Measurements from ENCODE around the gene REG3A. TPM values are rescaled to one million over a fixed set of nuclear protein-coding genes. Genes with fewer than 3 reads are reported as not detected.

Gene REG3A
- not detected in 2 replicates for total RNA-seq
- long read RNA-seq: 0 reads

DNA sequence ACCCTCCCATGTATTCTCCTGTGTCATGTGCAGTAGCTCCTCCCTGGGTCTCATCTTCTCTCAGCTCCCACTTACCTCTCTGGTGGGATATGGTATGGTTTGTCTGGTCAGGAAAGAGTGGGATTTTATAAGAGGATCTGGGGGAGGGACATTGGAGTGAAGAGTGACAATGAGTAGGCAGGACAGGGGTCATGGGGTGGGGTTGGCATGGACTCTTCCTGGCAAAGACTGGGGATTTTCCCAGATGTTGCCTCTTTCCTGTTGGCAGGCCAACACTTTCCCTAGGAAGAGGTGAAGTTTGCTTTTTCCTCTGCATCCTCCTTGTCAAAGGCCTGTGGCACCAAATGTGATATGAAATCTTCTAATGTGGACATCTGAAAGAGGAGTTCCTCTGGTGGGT lies at the start of gene REG3A:
REG3A (minus strand) TSS at position 101 of the 400 bp plus-strand sequence. CDS start 348 bp downstream, outside the sequence.
- DNase-seq (ENCODE audit: low read depth, low spot score): no peak
- TF ChIP-seq, protein P1, sequence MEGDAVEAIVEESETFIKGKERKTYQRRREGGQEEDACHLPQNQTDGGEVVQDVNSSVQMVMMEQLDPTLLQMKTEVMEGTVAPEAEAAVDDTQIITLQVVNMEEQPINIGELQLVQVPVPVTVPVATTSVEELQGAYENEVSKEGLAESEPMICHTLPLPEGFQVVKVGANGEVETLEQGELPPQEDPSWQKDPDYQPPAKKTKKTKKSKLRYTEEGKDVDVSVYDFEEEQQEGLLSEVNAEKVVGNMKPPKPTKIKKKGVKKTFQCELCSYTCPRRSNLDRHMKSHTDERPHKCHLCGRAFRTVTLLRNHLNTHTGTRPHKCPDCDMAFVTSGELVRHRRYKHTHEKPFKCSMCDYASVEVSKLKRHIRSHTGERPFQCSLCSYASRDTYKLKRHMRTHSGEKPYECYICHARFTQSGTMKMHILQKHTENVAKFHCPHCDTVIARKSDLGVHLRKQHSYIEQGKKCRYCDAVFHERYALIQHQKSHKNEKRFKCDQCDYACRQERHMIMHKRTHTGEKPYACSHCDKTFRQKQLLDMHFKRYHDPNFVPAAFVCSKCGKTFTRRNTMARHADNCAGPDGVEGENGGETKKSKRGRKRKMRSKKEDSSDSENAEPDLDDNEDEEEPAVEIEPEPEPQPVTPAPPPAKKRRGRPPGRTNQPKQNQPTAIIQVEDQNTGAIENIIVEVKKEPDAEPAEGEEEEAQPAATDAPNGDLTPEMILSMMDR (conservative IDR thresholded peaks at IDR 0.05): no peak
- Mint-ChIP-seq H3K36me3 (ENCODE audit: low read depth) (no peaks in the 10 kb centered on the region), H3K4me3 (no peak within 1 kb of the TSS), H3K27ac (ENCODE audit: unreplicated experiment) (no peak within 1 kb of the TSS), H3K9me3 (peaks cover 3% of the 10 kb centered on the region), H3K27me3 (ENCODE audit: low read depth) (no peaks in the 10 kb centered on the region), H3K4me1 (no peaks in the 10 kb centered on the region)

DNA sequence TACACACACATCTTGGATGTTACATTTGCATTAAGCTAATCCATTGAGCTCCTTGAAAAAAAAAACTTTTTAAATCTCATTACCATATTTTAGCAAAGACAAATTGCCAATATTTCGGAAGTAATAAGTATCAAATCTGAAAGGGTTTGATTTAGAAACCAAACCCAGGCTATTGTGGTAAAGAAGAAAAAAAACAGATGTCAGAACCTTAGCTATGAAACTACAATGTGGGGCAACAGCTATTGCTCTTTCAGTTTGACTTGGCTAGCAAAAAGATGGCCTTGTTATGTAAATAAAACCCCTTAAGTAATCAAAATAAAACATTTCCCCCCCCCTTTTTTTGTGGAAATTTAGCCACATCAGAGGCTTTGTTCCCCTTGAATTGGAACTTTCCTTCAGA lies 41.2 kb upstream of the REG3A start:
- Mint-ChIP-seq H3K27me3 (ENCODE audit: low read depth) (peaks cover 5% of the 10 kb centered on the region), H3K4me1 (peaks cover 12% of the 10 kb centered on the region), H3K36me3 (ENCODE audit: low read depth) (no peaks in the 10 kb centered on the region), H3K9me3 (no peaks in the 10 kb centered on the region), H3K27ac (ENCODE audit: unreplicated experiment) (no peak overlapping the region), H3K4me3 (no peak overlapping the region)
- TF ChIP-seq, protein P1 (conservative IDR thresholded peaks at IDR 0.05): no peak
- DNase-seq (ENCODE audit: low read depth, low spot score): no peak

DNA sequence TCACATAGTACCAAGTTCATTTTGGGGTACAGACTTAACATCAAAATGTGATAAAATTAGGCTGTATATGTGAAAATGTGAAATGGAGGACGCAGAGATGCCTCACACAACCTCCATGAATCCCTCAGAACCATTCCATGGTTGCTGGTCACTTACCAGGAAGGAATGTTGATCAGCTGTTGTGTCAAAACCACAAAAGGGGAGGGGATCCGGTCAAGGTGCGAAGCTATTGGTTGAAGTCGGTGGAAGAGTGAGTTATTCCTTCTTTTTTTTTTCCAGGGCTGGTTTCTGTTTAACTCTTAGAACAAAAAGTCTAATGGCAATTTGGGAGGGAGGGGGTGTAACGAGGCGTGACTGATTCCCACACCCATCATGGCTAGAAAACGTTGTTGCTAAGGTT lies 32.3 kb upstream of the REG3A start:
- Mint-ChIP-seq H3K27ac (ENCODE audit: unreplicated experiment) (no peak overlapping the region), H3K27me3 (ENCODE audit: low read depth) (peaks cover 2% of the 10 kb centered on the region), H3K4me1 (peaks cover 4% of the 10 kb centered on the region), H3K9me3 (no peaks in the 10 kb centered on the region), H3K4me3 (no peak overlapping the region), H3K36me3 (ENCODE audit: low read depth) (no peaks in the 10 kb centered on the region)
- TF ChIP-seq, protein P1 (conservative IDR thresholded peaks at IDR 0.05): no peak
- DNase-seq (ENCODE audit: low read depth, low spot score): no peak

DNA sequence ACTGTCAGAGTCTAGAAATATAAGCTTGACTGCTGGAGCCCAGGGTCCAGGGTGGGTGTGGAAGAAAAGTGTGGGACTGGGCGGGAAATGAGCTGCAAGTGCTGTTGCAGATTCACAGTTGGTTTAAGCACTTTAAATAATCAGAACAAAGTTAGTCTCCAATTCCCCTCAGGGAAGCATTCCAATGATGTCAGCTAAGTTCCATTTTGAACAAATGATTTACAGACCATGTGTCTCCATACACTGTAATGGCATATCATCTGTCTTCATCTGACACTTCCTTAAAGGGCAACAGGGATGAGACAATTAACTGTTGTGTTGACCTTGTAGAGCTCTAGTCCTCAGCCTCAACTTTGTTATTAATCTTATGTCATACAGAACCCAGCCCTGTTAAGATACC lies 31.5 kb upstream of the REG3A start:
- H3K27me3 Mint-ChIP-seq (ENCODE audit: low read depth): peaks cover 2% of the 10 kb centered on the region
- DNase-seq (ENCODE audit: low read depth, low spot score): no peak
- H3K4me3 Mint-ChIP-seq: no peak overlapping the region
- H3K27ac Mint-ChIP-seq (ENCODE audit: unreplicated experiment): no peak overlapping the region
- TF ChIP-seq, protein P1 (conservative IDR thresholded peaks at IDR 0.05): no peak
- peaks cover under 1% of the 10 kb centered on the region for H3K4me1 Mint-ChIP-seq
- H3K9me3 Mint-ChIP-seq: no peaks in the 10 kb centered on the region
- no peaks in the 10 kb centered on the region for H3K36me3 Mint-ChIP-seq (ENCODE audit: low read depth)

DNA sequence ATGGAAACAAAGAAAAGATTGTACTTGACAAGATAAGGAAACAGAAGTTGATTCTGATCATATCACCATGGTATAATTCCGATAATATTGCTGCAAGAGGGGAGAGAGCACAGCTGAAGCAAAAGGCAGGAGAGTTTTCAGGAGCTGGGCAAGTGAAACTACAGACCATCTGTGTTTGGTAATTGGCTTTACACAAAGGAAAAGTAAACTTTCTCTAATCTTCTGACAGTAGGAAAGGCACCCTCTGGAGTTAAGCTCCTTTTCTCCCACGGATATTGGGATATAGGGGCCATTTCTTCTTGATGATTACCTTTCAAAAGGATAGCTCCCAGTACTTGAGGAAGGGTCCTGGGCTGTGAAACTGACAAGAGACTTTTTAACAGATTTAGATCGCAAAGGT lies 29.9 kb upstream of the REG3A start:
- no peak for DNase-seq (ENCODE audit: low read depth, low spot score)
- no peak overlapping the region for H3K27ac Mint-ChIP-seq (ENCODE audit: unreplicated experiment)
- TF ChIP-seq, protein P1 (conservative IDR thresholded peaks at IDR 0.05): no peak

DNA sequence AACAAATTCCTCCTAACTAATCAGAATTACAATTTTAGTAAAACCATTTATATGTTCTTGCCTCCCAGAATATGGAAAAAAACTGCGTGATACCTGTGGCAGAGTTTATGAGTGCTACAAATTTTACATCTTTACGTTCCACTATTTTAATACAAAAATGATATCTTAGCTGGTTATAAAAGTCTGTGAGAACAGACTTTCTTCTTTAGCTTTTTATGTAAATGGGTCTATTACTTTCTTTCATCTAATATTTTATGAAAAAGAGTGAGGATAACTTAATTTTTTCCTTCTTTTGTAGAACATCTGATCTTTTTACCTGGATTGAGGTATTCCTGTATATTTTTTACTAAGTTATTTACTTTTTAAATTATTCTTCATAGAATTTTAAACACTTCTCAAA lies 22.1 kb upstream of the REG3A start:
- Mint-ChIP-seq H3K27ac (ENCODE audit: unreplicated experiment) (no peak overlapping the region), H3K36me3 (ENCODE audit: low read depth) (peaks cover 2% of the 10 kb centered on the region), H3K27me3 (ENCODE audit: low read depth) (no peaks in the 10 kb centered on the region), H3K4me1 (peaks cover 5% of the 10 kb centered on the region), H3K9me3 (peaks cover 6% of the 10 kb centered on the region), H3K4me3 (no peak overlapping the region)
- DNase-seq (ENCODE audit: low read depth, low spot score): no peak
- TF ChIP-seq, protein P1 (conservative IDR thresholded peaks at IDR 0.05): no peak

More for the DNA sequence above, 29.9 kb upstream of the REG3A start:
- no peak overlapping the region for H3K4me3 Mint-ChIP-seq
- H3K36me3 Mint-ChIP-seq (ENCODE audit: low read depth): no peaks in the 10 kb centered on the region
- no peaks in the 10 kb centered on the region for H3K4me1 Mint-ChIP-seq
- no peaks in the 10 kb centered on the region for H3K9me3 Mint-ChIP-seq
- peaks cover 2% of the 10 kb centered on the region for H3K27me3 Mint-ChIP-seq (ENCODE audit: low read depth)
